Measurements from ENCODE around the gene LRRC8E.

Gene LRRC8E

GRCh38 chr19:7933411-7933810, 45.1 kb downstream of the LRRC8E start:
- DNase-seq, result no peak

GRCh38 chr19:7933828-7934725, 45.8 kb downstream of the LRRC8E start:
- no peak for DNase-seq

GRCh38 chr19:7934766-7935165, 46.5 kb downstream of the LRRC8E start:
- DNase-seq, result no peak

GRCh38 chr19:7940841-7941240, 52.5 kb downstream of the LRRC8E start:
- no peak for DNase-seq

- DNase-seq, result no peak
Observed at GRCh38 chr19:7941895-7942596, 53.7 kb downstream of the LRRC8E start.

- DNase-seq, result no peak
Observed at GRCh38 chr19:7942981-7943443, 54.7 kb downstream of the LRRC8E start.

- DNase-seq, result peak; percentile 100
Observed at GRCh38 chr19:7943444-7944176, 55.3 kb downstream of the LRRC8E start, which contains the start of gene TIMM44. TSS of gene TIMM44 (minus strand) at chr19:7943666. CDS start at chr19:7943651, 15 bp downstream.

GRCh38 chr19:7944177-7944761, 56.0 kb downstream of the LRRC8E start:
- peak; percentile 92 to 94 for DNase-seq

GRCh38 chr19:7947939-7948338, 59.6 kb downstream of the LRRC8E start:
- DNase-seq, result peak in 1 of 2 donors; percentile 20

Measured in inflammatory macrophage (primary cell).